ENCODE results near the gene ODAD2. TPM values are rescaled to one million over a fixed set of nuclear protein-coding genes. Genes with fewer than 3 reads are reported as not detected.
"Not testable (repeated sequence)": the region's sequence is repeated elsewhere in the genome, so short reads cannot be mapped to it uniquely, and the experiment has no call there.

Gene ODAD2
- total RNA-seq, 1 experiment from 2014 or later = 4.1 TPM

DNA sequence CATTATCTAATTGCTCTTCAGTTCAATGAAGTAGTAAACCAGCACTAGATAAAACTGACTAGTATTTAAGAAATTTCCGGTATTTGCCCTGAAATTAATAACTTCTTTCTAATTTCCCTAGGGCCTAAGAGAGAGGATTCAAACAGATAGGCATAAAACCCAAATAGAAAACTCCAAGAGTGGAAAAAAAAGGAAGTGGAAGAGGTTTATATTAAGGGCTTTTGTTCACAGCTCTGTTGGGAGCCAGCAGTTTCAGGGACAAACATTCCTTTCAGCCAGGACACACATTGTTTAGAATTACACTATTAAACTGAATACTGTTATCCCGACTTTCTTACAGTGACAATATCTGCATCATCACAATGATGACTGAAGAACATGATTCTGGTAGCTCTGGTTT, 3.6 kb downstream of the ODAD2 start:
- DNase-seq (ENCODE audit: low spot score) (no peak), ATAC-seq (no peak)
- Mint-ChIP-seq H3K27me3 (ENCODE audit: low read depth) (no peaks in the 10 kb centered on the region; the same call in 1 of the 2 replicates), H3K36me3 (no peaks in the 10 kb centered on the region), H3K9me3 (no peaks in the 10 kb centered on the region), H3K27ac (no peak overlapping the region), H3K4me1 (peaks cover 34% of the 10 kb centered on the region), H3K4me3 (no peak overlapping the region)
- no peak for TF ChIP-seq KAT7 (CRISPR knock-in tag; IDR thresholded peaks at IDR 0.05; ENCODE audit: borderline replicate concordance)
- ChIA-PET CTCF (interaction anchor here (1.0 kb wide), 1 partner anchor 212 kb away, joined by 3 read pairs; no protein-coding TSS in a partner anchor), POLR2A (interaction anchor here (1.2 kb wide), 1 partner anchor 249 kb away, joined by 3 read pairs; no protein-coding TSS in a partner anchor)

DNA sequence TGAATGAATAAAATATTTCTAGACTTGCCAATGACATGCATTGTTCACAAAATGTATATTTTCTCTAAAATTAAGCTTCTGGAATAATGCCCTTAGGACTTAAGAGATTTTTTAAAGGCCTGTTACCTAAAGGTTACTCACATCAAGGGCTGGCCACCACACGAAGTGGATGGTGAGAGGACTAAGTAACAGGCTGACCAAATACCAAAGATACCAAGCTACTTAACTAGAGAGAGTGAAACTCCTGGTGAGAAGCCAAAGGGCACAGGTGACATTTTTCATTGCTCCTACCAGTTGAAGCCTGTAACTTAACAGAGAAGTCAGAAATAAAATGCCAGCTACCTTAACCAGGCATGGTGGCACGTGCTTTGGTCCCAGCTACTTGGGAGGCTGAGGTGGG, 9.5 kb downstream of the ODAD2 start:
- H3K27ac Mint-ChIP-seq; H3K9me3 Mint-ChIP-seq; ATAC-seq; H3K36me3 Mint-ChIP-seq; H3K27me3 Mint-ChIP-seq (ENCODE audit: low read depth); H3K4me1 Mint-ChIP-seq; POLR2A ChIA-PET; H3K4me3 Mint-ChIP-seq; DNase-seq (ENCODE audit: low spot score); CTCF ChIA-PET: not testable (repeated sequence)

DNA sequence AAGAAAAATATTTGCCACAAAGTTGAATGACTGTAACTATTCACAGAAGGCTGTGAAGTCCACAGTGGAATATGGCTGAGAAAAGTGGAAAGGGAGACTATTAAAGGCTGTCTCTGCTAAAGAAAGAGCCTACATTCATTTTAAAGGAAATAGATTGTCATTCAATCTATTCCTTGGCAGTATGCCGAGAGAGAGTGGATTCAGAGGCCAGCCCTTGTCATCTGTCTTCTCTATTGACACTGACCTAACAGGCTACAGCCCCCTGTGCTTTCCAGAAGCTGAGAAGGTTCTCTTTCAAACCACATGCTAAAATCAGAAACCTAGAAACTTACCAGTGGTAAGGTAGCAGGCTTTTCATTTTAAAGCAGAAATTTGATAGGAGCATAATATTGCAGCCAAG, 12.1 kb downstream of the ODAD2 start:
- ChIA-PET CTCF (no interaction called here), POLR2A (no interaction called here)
- Mint-ChIP-seq H3K27me3 (ENCODE audit: low read depth) (no peaks in the 10 kb centered on the region), H3K4me3 (no peak overlapping the region), H3K4me1 (no peaks in the 10 kb centered on the region), H3K36me3 (no peaks in the 10 kb centered on the region), H3K27ac (no peak overlapping the region), H3K9me3 (no peaks in the 10 kb centered on the region)
- no peak for TF ChIP-seq MYBL2 (CRISPR knock-in tag; IDR thresholded peaks at IDR 0.05)
- DNase-seq (ENCODE audit: low spot score) (no peak), ATAC-seq (no peak)

- Mint-ChIP-seq H3K27me3 (ENCODE audit: low read depth) (no peaks in the 10 kb centered on the region), H3K4me3 (no peak overlapping the region), H3K27ac (no peak overlapping the region; the same call in 1 of the 2 replicates), H3K9me3 (peaks cover 5% of the 10 kb centered on the region; the same call in 1 of the 2 replicates), H3K36me3 (no peaks in the 10 kb centered on the region; the same call in 1 of the 2 replicates), H3K4me1 (no peaks in the 10 kb centered on the region)
- ATAC-seq (no peak), DNase-seq (ENCODE audit: low spot score) (no peak)
- CTCF ChIA-PET = interaction anchor here (1.0 kb wide), 1 partner anchor 259 kb away, joined by 3 read pairs; no protein-coding TSS in a partner anchor
- POLR2A ChIA-PET = no interaction called here
- TF ChIP-seq, protein P1, sequence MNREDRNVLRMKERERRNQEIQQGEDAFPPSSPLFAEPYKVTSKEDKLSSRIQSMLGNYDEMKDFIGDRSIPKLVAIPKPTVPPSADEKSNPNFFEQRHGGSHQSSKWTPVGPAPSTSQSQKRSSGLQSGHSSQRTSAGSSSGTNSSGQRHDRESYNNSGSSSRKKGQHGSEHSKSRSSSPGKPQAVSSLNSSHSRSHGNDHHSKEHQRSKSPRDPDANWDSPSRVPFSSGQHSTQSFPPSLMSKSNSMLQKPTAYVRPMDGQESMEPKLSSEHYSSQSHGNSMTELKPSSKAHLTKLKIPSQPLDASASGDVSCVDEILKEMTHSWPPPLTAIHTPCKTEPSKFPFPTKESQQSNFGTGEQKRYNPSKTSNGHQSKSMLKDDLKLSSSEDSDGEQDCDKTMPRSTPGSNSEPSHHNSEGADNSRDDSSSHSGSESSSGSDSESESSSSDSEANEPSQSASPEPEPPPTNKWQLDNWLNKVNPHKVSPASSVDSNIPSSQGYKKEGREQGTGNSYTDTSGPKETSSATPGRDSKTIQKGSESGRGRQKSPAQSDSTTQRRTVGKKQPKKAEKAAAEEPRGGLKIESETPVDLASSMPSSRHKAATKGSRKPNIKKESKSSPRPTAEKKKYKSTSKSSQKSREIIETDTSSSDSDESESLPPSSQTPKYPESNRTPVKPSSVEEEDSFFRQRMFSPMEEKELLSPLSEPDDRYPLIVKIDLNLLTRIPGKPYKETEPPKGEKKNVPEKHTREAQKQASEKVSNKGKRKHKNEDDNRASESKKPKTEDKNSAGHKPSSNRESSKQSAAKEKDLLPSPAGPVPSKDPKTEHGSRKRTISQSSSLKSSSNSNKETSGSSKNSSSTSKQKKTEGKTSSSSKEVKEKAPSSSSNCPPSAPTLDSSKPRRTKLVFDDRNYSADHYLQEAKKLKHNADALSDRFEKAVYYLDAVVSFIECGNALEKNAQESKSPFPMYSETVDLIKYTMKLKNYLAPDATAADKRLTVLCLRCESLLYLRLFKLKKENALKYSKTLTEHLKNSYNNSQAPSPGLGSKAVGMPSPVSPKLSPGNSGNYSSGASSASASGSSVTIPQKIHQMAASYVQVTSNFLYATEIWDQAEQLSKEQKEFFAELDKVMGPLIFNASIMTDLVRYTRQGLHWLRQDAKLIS (CRISPR knock-in tag; IDR thresholded peaks at IDR 0.05; ENCODE audit: borderline replicate concordance) = no peak
- TF ChIP-seq ZNF138 (CRISPR knock-in tag; conservative IDR thresholded peaks at IDR 0.05) = no peak
- no peak for TF ChIP-seq ATF1 (CRISPR knock-in tag; IDR thresholded peaks at IDR 0.05)
- TF ChIP-seq ZNF263 (CRISPR knock-in tag; IDR thresholded peaks at IDR 0.05; ENCODE audit: low read depth) = no peak
- TF ChIP-seq FOXP4 (CRISPR knock-in tag; IDR thresholded peaks at IDR 0.05) = no peak
- TF ChIP-seq OVOL2 (CRISPR knock-in tag; IDR thresholded peaks at IDR 0.05; ENCODE audit: borderline replicate concordance) = no peak
- TF ChIP-seq ZNF232 (CRISPR knock-in tag; IDR thresholded peaks at IDR 0.05) = no peak
- no peak for TF ChIP-seq NFE2L1 (CRISPR knock-in tag; IDR thresholded peaks at IDR 0.05)
- TF ChIP-seq ZNF317 (CRISPR knock-in tag; IDR thresholded peaks at IDR 0.05; ENCODE audit: borderline replicate concordance, low read depth) = no peak
Observed at GRCh38 chr10:27982875-27983543, 15.9 kb downstream of the ODAD2 start.

All from WTC11 (cell line).